DOHH2 (cell line): ENCODE data around the gene SPTBN2.

Experiments
- H3F3A ChIP-seq: fragments of 200-600 bp; sonication (generic), shearing (Covaris generic); 2 replicates; pipeline ENCODE4 v1.6.0; 2016; ENCODE audit warnings: antibody characterized with exemption, mild to moderate bottlenecking; ENCODE audit not compliant: control insufficient read depth, insufficient read depth
- H3K27ac ChIP-seq: fragments of 200-600 bp; sonication (generic); 2 replicates; pipeline ENCODE4 v1.5.1; 2014; ENCODE audit warnings: low read depth, mild to moderate bottlenecking, low read length, moderate library complexity
- H3K27me3 ChIP-seq: fragments of 200-600 bp; sonication (generic); 2 replicates; pipeline ENCODE4 v1.6.1; 2014; ENCODE audit warnings: mild to moderate bottlenecking, low read length, mixed read lengths; ENCODE audit not compliant: control insufficient read depth
- H3K36me3 ChIP-seq: fragments of 200-600 bp; sonication (generic); 2 replicates; pipeline ENCODE4 v1.6.1; 2014; ENCODE audit warnings: mild to moderate bottlenecking, low read length, moderate library complexity, mixed read lengths; ENCODE audit not compliant: control insufficient read depth
- H3K4me1 ChIP-seq: fragments of 200-600 bp; sonication (generic); 2 replicates; pipeline ENCODE4 v1.6.1; 2014; ENCODE audit warnings: mild to moderate bottlenecking, low read length, mixed read lengths; ENCODE audit not compliant: control insufficient read depth
- H3K4me2 ChIP-seq: fragments of 200-600 bp; sonication (generic); 2 replicates; pipeline ENCODE4 v1.6.0; 2014; ENCODE audit warnings: mild to moderate bottlenecking, low read length, moderate library complexity
- H3K4me3 ChIP-seq: fragments of 200-600 bp; sonication (generic); 2 replicates; pipeline ENCODE4 v1.5.1; 2014; ENCODE audit warnings: mild to moderate bottlenecking, low read length, mixed read lengths
- H3K79me2 ChIP-seq: fragments of 200-600 bp; sonication (generic); 2 replicates; pipeline ENCODE4 v1.6.1; 2014; ENCODE audit warnings: mild to moderate bottlenecking, low read length, mixed read lengths; ENCODE audit not compliant: control insufficient read depth
- H3K9me2 ChIP-seq: fragments of 200-600 bp; sonication (generic); replicated peaks from 2 replicates; pipeline ENCODE4 v1.6.1; 2014; ENCODE audit warnings: mild to moderate bottlenecking, low read length, mixed read lengths; ENCODE audit not compliant: control insufficient read depth
- H3K9me3 ChIP-seq: fragments of 200-600 bp; sonication (generic); 2 replicates; pipeline ENCODE4 v1.6.1; 2014; ENCODE audit warnings: antibody characterized with exemption, low read length, mixed read lengths; ENCODE audit not compliant: control insufficient read depth, insufficient read depth
- H4K20me1 ChIP-seq: fragments of 200-600 bp; sonication (generic); 2 replicates; pipeline ENCODE4 v1.6.0; 2014; ENCODE audit warnings: low read depth, mild to moderate bottlenecking, antibody characterized with exemption, low read length, moderate library complexity; ENCODE audit not compliant: control insufficient read depth, insufficient read depth
- CTCF ChIP-seq: fragments of 200-600 bp; sonication (generic); IDR thresholded peaks from one replicate; pipeline ENCODE4 v1.5.1; 2014; ENCODE audit warnings: antibody characterized with exemption, mild to moderate bottlenecking, low read depth, low read length; ENCODE audit not compliant: poor library complexity, severe bottlenecking
- EZH2phosphoT487 ChIP-seq: fragments of 200-600 bp; sonication (generic); IDR thresholded peaks from 2 replicates; pipeline ENCODE4 v1.6.1; 2017; ENCODE audit warnings: borderline replicate concordance, mild to moderate bottlenecking, antibody characterized with exemption, low read length, moderate library complexity, mixed read lengths

SPTBN2 gene

GRCh38 chr11:66728038-66728692 is 851 bp downstream of the SPTBN2 start:
- Histone ChIP-seq H3K4me3 (peak overlapping the region; percentile 76), H3K27ac (no peak overlapping the region), H4K20me1 (no peaks in the 10 kb centered on the region), H3K36me3 (peaks cover 6% of the 10 kb centered on the region; the same call in 1 of the 2 replicates), H3K4me2 (peak overlapping the region; percentile 81), H3F3A (peaks cover 6% of the 10 kb centered on the region; the same call in 1 of the 2 replicates), H3K27me3 (peaks cover 3% of the 10 kb centered on the region; the same call in 1 of the 2 replicates), H3K9me3 (no peaks in the 10 kb centered on the region), H3K79me2 (peaks cover 35% of the 10 kb centered on the region), H3K9me2 (no peaks in the 10 kb centered on the region), H3K4me1 (peaks cover 40% of the 10 kb centered on the region)
- TF ChIP-seq CTCF (no peak), EZH2phosphoT487 (no peak)

- Histone ChIP-seq H3K27ac (peak overlapping the region; percentile 13; the same call in 1 of the 2 replicates), H3F3A (peaks cover 6% of the 10 kb centered on the region; the same call in 1 of the 2 replicates), H3K79me2 (peaks cover 37% of the 10 kb centered on the region), H3K4me2 (peak overlapping the region; percentile 81), H3K4me1 (peaks cover 40% of the 10 kb centered on the region), H3K9me2 (no peaks in the 10 kb centered on the region), H4K20me1 (no peaks in the 10 kb centered on the region), H3K36me3 (peaks cover 6% of the 10 kb centered on the region; the same call in 1 of the 2 replicates), H3K4me3 (peak overlapping the region; percentile 76), H3K27me3 (peaks cover 3% of the 10 kb centered on the region; the same call in 1 of the 2 replicates), H3K9me3 (no peaks in the 10 kb centered on the region)
- TF ChIP-seq CTCF (no peak), EZH2phosphoT487 (no peak)
Measured at GRCh38 chr11:66727282-66728037, 1.6 kb downstream of the SPTBN2 start.

- Histone ChIP-seq H3K9me3 (no peaks in the 10 kb centered on the region), H3K4me1 (peaks cover 28% of the 10 kb centered on the region), H4K20me1 (no peaks in the 10 kb centered on the region), H3K27ac (no peak overlapping the region), H3K4me2 (no peak overlapping the region), H3K36me3 (peaks cover 12% of the 10 kb centered on the region; the same call in 1 of the 2 replicates), H3K79me2 (peaks cover 37% of the 10 kb centered on the region), H3K27me3 (peaks cover 3% of the 10 kb centered on the region; the same call in 1 of the 2 replicates), H3F3A (peaks cover 5% of the 10 kb centered on the region; the same call in 1 of the 2 replicates), H3K4me3 (no peak overlapping the region), H3K9me2 (no peaks in the 10 kb centered on the region)
- TF ChIP-seq EZH2phosphoT487: no peak
- TF ChIP-seq CTCF: no peak
Measured at GRCh38 chr11:66725647-66726046, 3.4 kb downstream of the SPTBN2 start.
